SK-N-SH (cell line): ENCODE data around the gene ROR2. TPM values are rescaled to one million over a fixed set of nuclear protein-coding genes. Genes with fewer than 3 reads are reported as not detected.

Experiments
- CTCF ChIA-PET: fragments of 300-600, 350-600 bp; formaldehyde crosslinking; extraction: SDS; loops from one replicate; lab custom pipeline; 2021; lab: Yijun Ruan, JAX
- POLR2A ChIA-PET: fragments of 350-600 bp; sonication (Branson Sonifier 250); formaldehyde crosslinking; extraction: SDS; loops from one replicate; lab custom pipeline; 2020; ENCODE audit warnings: antibody characterized with exemption, inconsistent platforms; lab: Yijun Ruan, JAX
- DNase-seq: peaks from one replicate; pipeline ENCODE4 v3.0.0; 2012
- H2AFZ ChIP-seq: fragments of 200-600 bp; sonication (generic); 2 replicates; pipeline ENCODE4 v1.8.1; 2016; ENCODE audit warnings: antibody characterized with exemption, mild to moderate bottlenecking, low read depth
- H3F3A ChIP-seq: fragments of 200-600 bp; sonication (generic); replicated peaks from 2 replicates; pipeline ENCODE3; 2016; ENCODE audit warnings: antibody characterized with exemption, mild to moderate bottlenecking; ENCODE audit not compliant: insufficient read depth
- H3K27ac ChIP-seq, 2 experiments: fragments of 200-500 bp in 1 of 2; fragments of 200-600 bp in 1 of 2; sonication (Bioruptor generic) in 1 of 2; sonication (generic), shearing (Covaris generic) in 1 of 2; 2 replicates each; pipeline versions ENCODE4 v1.5.1 to v1.6.1; 2014 to 2016; ENCODE audit warnings: low read depth in 2 of 2, inconsistent platforms in 1 of 2, low read length in 1 of 2, mild to moderate bottlenecking in 1 of 2, mixed read lengths in 1 of 2
- H3K27me3 ChIP-seq: fragments of 200-600 bp; sonication (generic), shearing (Covaris generic); 2 replicates; pipeline ENCODE4 v1.6.1; 2016; ENCODE audit warnings: mixed run types; ENCODE audit not compliant: insufficient read depth
- H3K36me3 ChIP-seq, 2 experiments: fragments of 200-500 bp in 1 of 2; fragments of 200-600 bp in 1 of 2; sonication (Bioruptor generic) in 1 of 2; sonication (generic) in 1 of 2; replicated peaks in 1 of 2; 2 replicates each; pipeline versions ENCODE3 to v1.5.1; 2014 to 2016; ENCODE audit warnings: low read length in 1 of 2, mild to moderate bottlenecking in 1 of 2; ENCODE audit not compliant: insufficient read depth in 2 of 2, control insufficient read depth in 1 of 2
- H3K4me1 ChIP-seq, 2 experiments: fragments of 200-500 bp in 1 of 2; fragments of 200-600 bp in 1 of 2; sonication (Bioruptor generic) in 1 of 2; sonication (generic), shearing (Covaris generic) in 1 of 2; 2 replicates each; pipeline versions ENCODE4 v1.5.1 to v1.6.1; 2014 to 2016; ENCODE audit warnings: low read depth in 1 of 2, low read length in 1 of 2, mixed run types in 1 of 2; ENCODE audit not compliant: insufficient read depth in 2 of 2, control insufficient read depth in 1 of 2
- H3K4me2 ChIP-seq: fragments of 200-600 bp; sonication (generic), shearing (Covaris generic); 2 replicates; pipeline ENCODE4 v1.6.1; 2017; ENCODE audit warnings: mixed run types
- H3K4me3 ChIP-seq, 2 experiments: fragments of 200-500 bp in 1 of 2; fragments of 200-600 bp in 1 of 2; sonication (Bioruptor generic) in 1 of 2; sonication (generic), shearing (Covaris generic) in 1 of 2; 2 replicates each; pipeline versions ENCODE4 v1.5.1 to v1.8.1; 2014 to 2016; ENCODE audit warnings: low read depth in 2 of 2, inconsistent platforms in 1 of 2, low read length in 1 of 2, mild to moderate bottlenecking in 1 of 2, mixed read lengths in 1 of 2, moderate library complexity in 1 of 2
- H3K79me2 ChIP-seq: fragments of 200-600 bp; sonication (generic); 2 replicates; pipeline ENCODE4 v1.8.1; 2017; ENCODE audit warnings: mild to moderate bottlenecking; ENCODE audit not compliant: insufficient read depth
- H3K9ac ChIP-seq: fragments of 200-600 bp; sonication (generic); 2 replicates; pipeline ENCODE4 v1.6.1; 2017; ENCODE audit warnings: mixed run types
- H3K9me2 ChIP-seq: fragments of 200-600 bp; sonication (generic); 2 replicates; pipeline ENCODE4 v1.6.1; 2017; ENCODE audit warnings: mixed run types
- H3K9me3 ChIP-seq: fragments of 200-600 bp; sonication (generic); 2 replicates; pipeline ENCODE4 v1.6.1; 2017; ENCODE audit warnings: mixed run types, mild to moderate bottlenecking, moderate library complexity
- H4K20me1 ChIP-seq: fragments of 200-600 bp; sonication (generic); 2 replicates; pipeline ENCODE4 v1.6.1; 2017; ENCODE audit warnings: mild to moderate bottlenecking, mixed run types; ENCODE audit not compliant: insufficient read depth
- EP300 ChIP-seq, 2 experiments: IDR thresholded peaks; 2 replicates each; pipeline versions ENCODE4 v1.4.0 to v1.6.1; 2012; ENCODE audit warnings: borderline replicate concordance in 1 of 2, low read depth in 1 of 2, low read length in 1 of 2
- EZH2phosphoT487 ChIP-seq: fragments of 200-600 bp; sonication (generic); IDR thresholded peaks from 2 replicates; pipeline ENCODE4 v1.6.1; 2017; ENCODE audit warnings: low read depth, mixed run types, mild to moderate bottlenecking, antibody characterized with exemption, moderate library complexity, borderline replicate concordance
- IRF3 ChIP-seq: fragments of 150-350 bp; IDR thresholded peaks from 2 replicates; pipeline ENCODE4 v1.6.1; 2016; ENCODE audit warnings: mild to moderate bottlenecking, low read depth, low read length
- JUND ChIP-seq: IDR thresholded peaks from 2 replicates; pipeline ENCODE4 v1.4.0; 2012
- MXI1 ChIP-seq: IDR thresholded peaks from 2 replicates; pipeline ENCODE4 v1.6.1; 2012; ENCODE audit warnings: mild to moderate bottlenecking, low read depth, low read length, improper control_type of control experiment
- TAF1 ChIP-seq: IDR thresholded peaks from 2 replicates; pipeline ENCODE4 v1.6.1; 2012; ENCODE audit warnings: low read depth, mild to moderate bottlenecking, low read length, moderate library complexity, borderline replicate concordance
- USF2 ChIP-seq: fragments of 150-350 bp; IDR thresholded peaks from 2 replicates; pipeline ENCODE4 v1.6.1; 2017; ENCODE audit warnings: antibody characterized with exemption, low read length, low read depth, borderline replicate concordance
- YY1 ChIP-seq: IDR thresholded peaks from 2 replicates; pipeline ENCODE4 v1.4.0; 2012; ENCODE audit warnings: low read depth, mild to moderate bottlenecking
- WGBS: methylation state at CpG from one replicate; pipeline ENCODE4 v1.1.6; 2017; ENCODE audit warnings: low lambda C conversion rate; 5-methylcytosine and 5-hydroxymethylcytosine counted together
- polyA plus RNA-seq, 3 experiments: library from polyadenylated mRNA; depleted of rRNA; stranded (reverse); fragments of >200 nt; gene quantifications; 2 replicates each; pipeline ENCODE4 v1.2.3, GENCODE V29; 2012
- TF ChIP-seq, protein P1 (sequence below): IDR thresholded peaks from 2 replicates; pipeline ENCODE4; 2012

Gene ROR2
- polyA plus RNA-seq, 1 of the 3 experiments (the other 2 are of a cell fraction): 0.43 TPM

DNA sequence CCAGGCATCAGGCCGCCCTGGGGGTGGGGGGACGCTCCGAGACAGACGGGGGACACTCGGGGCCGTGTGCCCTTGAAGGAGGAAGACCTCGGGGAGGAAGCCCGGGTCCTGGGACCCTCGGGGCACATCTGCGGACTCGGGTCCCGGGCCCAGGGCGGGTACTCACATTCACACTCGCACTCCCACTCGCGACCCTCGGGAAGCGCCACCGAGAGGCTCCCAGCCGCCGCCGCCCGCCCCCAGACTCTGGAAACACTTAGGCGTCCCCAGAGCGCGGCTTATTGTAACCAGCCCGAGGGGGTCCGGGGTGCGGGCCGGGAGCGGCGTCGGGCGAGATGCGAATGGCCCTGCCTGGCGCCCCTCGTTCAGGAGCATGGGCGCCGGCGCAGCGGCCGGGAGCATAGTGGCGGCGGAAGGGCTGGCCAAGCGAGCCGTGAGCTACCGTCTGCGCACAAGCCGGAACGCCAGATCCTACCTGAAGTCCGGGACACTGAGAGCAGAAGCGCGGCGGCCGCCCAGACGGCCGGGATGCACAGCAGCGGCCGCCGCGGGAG, 559 bp downstream of the ROR2 start:
- ChIA-PET CTCF (interaction anchor here (0.6 to 20.1 kb wide), 56 partner anchors 11 to 1035 kb away, joined by 3 to 495 read pairs (median 6); partner anchors contain the start of gene SPTLC1), POLR2A (interaction anchor here (0.6 to 1.5 kb wide), 4 partner anchors 53 to 191 kb away, joined by 3 to 4 read pairs (median 3); no protein-coding TSS in a partner anchor)
- peaks cover 33% of the 10 kb centered on the region for H3K27me3 ChIP-seq
- no peaks in the 10 kb centered on the region for H3K9me3 ChIP-seq
- H3K4me2 ChIP-seq: peak overlapping the region; percentile 55; the same call in 1 of the 2 replicates
- peaks cover 0 to 12% of the 10 kb centered on the region in 2 experiments; a peak in 2 of 4 replicates for H3K4me1 ChIP-seq
- H3K9ac ChIP-seq: no peak overlapping the region
- peak overlapping the region in 1 of 2 experiments; percentile 79; a peak in 1 of 4 replicates for H3K27ac ChIP-seq
- no peaks in the 10 kb centered on the region for H4K20me1 ChIP-seq
- no peaks in the 10 kb centered on the region for H3K9me2 ChIP-seq
- no peaks in the 10 kb centered on the region for H3K36me3 ChIP-seq
- peak; percentile 74 for DNase-seq
- no peaks in the 10 kb centered on the region for H3K79me2 ChIP-seq
- H2AFZ ChIP-seq: no peak overlapping the region
- H3F3A ChIP-seq: no peaks in the 10 kb centered on the region
- WGBS: no CpG with 5 or more reads among the region's 61 CpGs
- H3K4me3 ChIP-seq: peak overlapping the region; percentile 35 to 58; a peak in 3 of 4 replicates
- peak; percentile 80; the same call in 1 of the 2 replicates for TF ChIP-seq EZH2phosphoT487
- no peak for TF ChIP-seq YY1

GRCh38 chr9:91948597-91949391, 1.2 kb downstream of the ROR2 start:
- Histone ChIP-seq H3K4me2 (peak overlapping the region; percentile 52; the same call in 1 of the 2 replicates), H3F3A (no peaks in the 10 kb centered on the region), H3K79me2 (no peaks in the 10 kb centered on the region), H3K27me3 (peaks cover 33% of the 10 kb centered on the region), H3K9me3 (no peaks in the 10 kb centered on the region), H2AFZ (no peak overlapping the region; the same call in 1 of the 2 replicates), H3K9ac (no peak overlapping the region), H4K20me1 (no peaks in the 10 kb centered on the region), H3K27ac (peak overlapping the region in 1 of 2 experiments; percentile 79; a peak in 1 of 4 replicates), H3K4me1 (peaks cover 0 to 12% of the 10 kb centered on the region in 2 experiments; a peak in 2 of 4 replicates), H3K4me3 (peak overlapping the region; percentile 35 to 58), H3K9me2 (no peaks in the 10 kb centered on the region), H3K36me3 (no peaks in the 10 kb centered on the region)
- TF ChIP-seq MXI1: peak; percentile 22; the same call in 1 of the 2 replicates
- TF ChIP-seq USF2: no peak
- TF ChIP-seq, protein P1, sequence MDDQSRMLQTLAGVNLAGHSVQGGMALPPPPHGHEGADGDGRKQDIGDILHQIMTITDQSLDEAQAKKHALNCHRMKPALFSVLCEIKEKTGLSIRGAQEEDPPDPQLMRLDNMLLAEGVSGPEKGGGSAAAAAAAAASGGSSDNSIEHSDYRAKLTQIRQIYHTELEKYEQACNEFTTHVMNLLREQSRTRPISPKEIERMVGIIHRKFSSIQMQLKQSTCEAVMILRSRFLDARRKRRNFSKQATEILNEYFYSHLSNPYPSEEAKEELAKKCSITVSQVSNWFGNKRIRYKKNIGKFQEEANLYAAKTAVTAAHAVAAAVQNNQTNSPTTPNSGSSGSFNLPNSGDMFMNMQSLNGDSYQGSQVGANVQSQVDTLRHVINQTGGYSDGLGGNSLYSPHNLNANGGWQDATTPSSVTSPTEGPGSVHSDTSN: no peak
- no peak for TF ChIP-seq IRF3
- no peak for TF ChIP-seq EP300 (IDR thresholded peaks at IDR 0.05; ENCODE audit: borderline replicate concordance in 1 of 2, low read depth in 1 of 2, low read length in 1 of 2)
- TF ChIP-seq JUND: no peak
- TF ChIP-seq TAF1: no peak
- ChIA-PET CTCF (interaction anchor here (0.7 to 20.1 kb wide), 24 partner anchors 12 to 1034 kb away, joined by 3 to 495 read pairs (median 8); no protein-coding TSS in a partner anchor), POLR2A (interaction anchor here (0.6 to 1.5 kb wide), 6 partner anchors 52 to 190 kb away, joined by 3 to 4 read pairs (median 3); no protein-coding TSS in a partner anchor)
- peak; percentile 79 for DNase-seq
- 4% methylated on average over 17 of the region's 66 CpGs for WGBS
